PC-3 (cell line): ENCODE data around the gene SYT11.

Source experiments
- CTCF ChIP-seq: fragments of 300-600 bp; sonication (generic); conservative IDR thresholded peaks from 2 replicates; pipeline ENCODE4 v1.5.1; 2017; ENCODE audit warnings: antibody characterized with exemption, low read depth, mild to moderate bottlenecking, low read length
- EZH2 ChIP-seq: fragments of 300-600 bp; sonication (generic); IDR thresholded peaks from one replicate; pipeline ENCODE4 v1.6.1; 2017; ENCODE audit warnings: antibody characterized with exemption, mild to moderate bottlenecking, low read length; ENCODE audit not compliant: unreplicated experiment
- EZH2phosphoT487 ChIP-seq: fragments of 300-600 bp; sonication (generic); IDR thresholded peaks from 2 replicates; pipeline ENCODE4 v1.6.1; 2018; ENCODE audit warnings: mild to moderate bottlenecking, antibody characterized with exemption, low read length, borderline replicate concordance

- no peak for TF ChIP-seq CTCF
- no peak for TF ChIP-seq EZH2phosphoT487
- no peak for TF ChIP-seq EZH2
Measured at GRCh38 chr1:155888481-155888880, 29.1 kb downstream of the SYT11 start.
